Chondrocyte (in vitro differentiated cells): ENCODE results near the gene CCBE1. TPM values are rescaled to one million over a fixed set of nuclear protein-coding genes. Genes with fewer than 3 reads are reported as not detected.
A peak's percentile ranks its signal among the peaks of the same experiment; 100 is the strongest.

Experiments
- DNase-seq: peaks from one replicate; pipeline ENCODE4 v3.0.0; 2021; ENCODE audit warnings: mixed read lengths, low spot score
- H3K27ac Mint-ChIP-seq: one replicate; pipeline ENCODE4 v1.8.0; 2021; ENCODE audit warnings: mild to moderate bottlenecking, moderate library complexity, mixed read lengths; ENCODE audit not compliant: unreplicated experiment
- H3K27me3 Mint-ChIP-seq: 2 replicates; pipeline ENCODE4 v1.8.0; 2021; ENCODE audit warnings: low read depth, mixed read lengths
- H3K36me3 Mint-ChIP-seq: 2 replicates; pipeline ENCODE4 v1.8.0; 2021; ENCODE audit warnings: low read depth, mixed read lengths
- H3K4me1 Mint-ChIP-seq: 2 replicates; pipeline ENCODE4 v1.8.0; 2021; ENCODE audit warnings: low read depth, mild to moderate bottlenecking, mixed read lengths
- H3K4me3 Mint-ChIP-seq: one replicate; pipeline ENCODE4 v1.8.0; 2021; ENCODE audit warnings: mild to moderate bottlenecking, moderate library complexity, mixed read lengths; ENCODE audit not compliant: unreplicated experiment
- H3K9me3 Mint-ChIP-seq: 2 replicates; pipeline ENCODE4 v1.8.0; 2021; ENCODE audit warnings: low read depth, mixed read lengths
- CTCF ChIP-seq: fragments of 200-600 bp; sonication (generic); IDR thresholded peaks from 2 replicates; pipeline ENCODE4 v1.5.0; 2021; ENCODE audit warnings: antibody characterized with exemption, mild to moderate bottlenecking, moderate library complexity
- total RNA-seq: library from RNA; stranded (reverse); gene quantifications from 3 replicates; pipeline ENCODE4 v1.2.1, GENCODE V29; 2021

CCBE1 gene
- total RNA-seq, 1 donor from 2014 or later = 0.72 TPM

DNA sequence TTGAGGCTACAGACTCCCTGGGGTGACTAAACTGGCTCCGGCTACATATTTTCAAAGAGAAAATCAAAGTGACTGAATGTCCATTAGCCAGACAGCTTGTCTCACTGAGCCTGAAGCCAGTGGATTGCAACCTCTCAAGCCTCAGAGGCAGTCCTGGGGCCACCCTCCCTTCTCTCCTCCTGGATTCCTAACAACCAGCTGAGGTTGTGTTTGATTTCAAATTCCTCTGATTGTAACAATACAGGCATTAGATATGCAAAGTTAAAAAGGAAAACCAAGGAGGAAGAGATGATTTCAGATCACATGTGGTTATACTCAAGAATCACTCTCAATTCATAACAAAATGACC, 237.2 kb downstream of the CCBE1 start:
- H3K27ac Mint-ChIP-seq = no peak overlapping the region
- DNase-seq = no peak
- H3K4me3 Mint-ChIP-seq = no peak overlapping the region
- H3K36me3 Mint-ChIP-seq = no peaks in the 10 kb centered on the region
- no peak for TF ChIP-seq CTCF
- peaks cover 3% of the 10 kb centered on the region for H3K27me3 Mint-ChIP-seq
- no peaks in the 10 kb centered on the region for H3K9me3 Mint-ChIP-seq
- peaks cover 5% of the 10 kb centered on the region for H3K4me1 Mint-ChIP-seq

DNA sequence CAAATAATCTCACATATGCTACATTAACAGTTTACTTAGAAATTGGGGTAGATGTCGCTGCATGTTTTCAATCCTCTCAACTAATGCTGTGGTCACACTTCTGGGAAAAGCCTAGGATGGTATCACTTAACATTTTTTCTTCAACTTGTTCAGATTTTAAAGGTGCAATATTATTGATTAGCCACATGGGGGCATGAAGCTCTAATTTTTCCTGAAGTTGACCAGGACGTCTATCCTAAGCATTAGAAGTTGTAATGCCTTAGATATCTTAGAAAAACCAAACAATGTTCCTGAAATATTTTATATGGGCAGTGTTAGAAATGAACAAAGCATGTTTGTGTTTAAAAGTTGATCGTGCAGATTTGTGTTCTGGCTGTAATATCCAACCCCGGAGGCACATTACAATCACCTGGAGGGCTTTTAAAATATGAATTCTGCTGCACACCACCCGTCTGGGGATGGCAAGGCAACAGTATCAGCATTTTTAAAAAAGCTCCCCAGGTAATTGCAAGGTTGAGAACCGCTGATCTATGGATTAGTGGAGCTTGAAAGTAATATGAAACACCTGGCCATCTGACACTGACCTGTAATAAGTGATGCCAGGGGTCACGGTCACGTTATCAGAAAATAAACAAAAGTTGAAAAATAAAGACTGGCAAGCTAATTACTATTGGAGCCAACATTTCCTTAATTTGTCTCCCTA, 237.7 kb downstream of the CCBE1 start:
- Mint-ChIP-seq H3K36me3 (no peaks in the 10 kb centered on the region), H3K4me3 (no peak overlapping the region), H3K27me3 (peaks cover 3% of the 10 kb centered on the region), H3K9me3 (no peaks in the 10 kb centered on the region), H3K27ac (no peak overlapping the region), H3K4me1 (peaks cover 5% of the 10 kb centered on the region)
- TF ChIP-seq CTCF = peak; percentile 87
- DNase-seq = no peak

- no peaks in the 10 kb centered on the region for H3K9me3 Mint-ChIP-seq
- no peak overlapping the region for H3K4me3 Mint-ChIP-seq
- TF ChIP-seq CTCF = no peak
- H3K27ac Mint-ChIP-seq = no peak overlapping the region
- no peak for DNase-seq
- no peaks in the 10 kb centered on the region for H3K36me3 Mint-ChIP-seq
- H3K27me3 Mint-ChIP-seq = peaks cover 3% of the 10 kb centered on the region
- H3K4me1 Mint-ChIP-seq = peaks cover 5% of the 10 kb centered on the region
Observed at GRCh38 chr18:59458575-59458974, 238.6 kb downstream of the CCBE1 start.

DNA sequence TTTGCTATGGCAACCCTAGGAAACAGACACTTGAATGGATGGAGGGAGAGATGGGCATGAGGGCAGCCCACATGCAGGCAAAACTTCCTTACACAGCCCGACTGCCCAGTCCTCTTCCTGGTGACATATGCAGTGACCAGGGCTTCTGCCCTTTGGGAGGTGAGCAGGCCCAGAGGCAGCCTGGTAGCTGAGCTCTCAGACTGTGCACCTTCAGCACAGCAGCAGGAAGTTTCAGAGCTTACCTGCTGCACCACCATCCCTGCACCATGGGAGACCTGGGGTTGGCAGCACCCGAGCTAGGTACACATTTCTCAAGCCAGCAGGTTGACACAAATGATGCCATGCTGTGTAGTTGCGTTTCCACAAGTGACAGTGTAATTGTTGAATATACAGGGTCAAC, 240.6 kb downstream of the CCBE1 start:
- Mint-ChIP-seq H3K4me1 (peaks cover 5% of the 10 kb centered on the region), H3K4me3 (no peak overlapping the region)

GRCh38 chr18:59455728-59456276, 241.4 kb downstream of the CCBE1 start:
- TF ChIP-seq CTCF = no peak
- no peak for DNase-seq
- H3K9me3 Mint-ChIP-seq = no peaks in the 10 kb centered on the region
- H3K36me3 Mint-ChIP-seq = no peaks in the 10 kb centered on the region
- H3K4me1 Mint-ChIP-seq = peaks cover 5% of the 10 kb centered on the region
- peaks cover 3% of the 10 kb centered on the region for H3K27me3 Mint-ChIP-seq
- no peak overlapping the region for H3K27ac Mint-ChIP-seq
- H3K4me3 Mint-ChIP-seq = no peak overlapping the region

More for the DNA sequence above, 240.6 kb downstream of the CCBE1 start:
- no peak for TF ChIP-seq CTCF
- Mint-ChIP-seq H3K27me3 (peaks cover 3% of the 10 kb centered on the region), H3K36me3 (no peaks in the 10 kb centered on the region), H3K27ac (no peak overlapping the region), H3K9me3 (no peaks in the 10 kb centered on the region)
- DNase-seq = no peak
